Progenitor cell of endocrine pancreas (in vitro differentiated cells): ENCODE results near the gene S1PR3. TPM values are rescaled to one million over a fixed set of nuclear protein-coding genes. Genes with fewer than 3 reads are reported as not detected.

Source experiments
- DNase-seq: peaks from one replicate; pipeline ENCODE4 v3.0.0; 2021; ENCODE audit warnings: low spot score; ENCODE audit not compliant: unreplicated experiment
- H3K27ac Mint-ChIP-seq: 2 replicates; pipeline ENCODE4 v1.8.0; 2021; ENCODE audit warnings: mild to moderate bottlenecking, moderate library complexity, mixed read lengths
- H3K27me3 Mint-ChIP-seq: 2 replicates; pipeline ENCODE4 v1.8.0; 2021; ENCODE audit warnings: mixed read lengths
- H3K36me3 Mint-ChIP-seq: 2 replicates; pipeline ENCODE4 v1.8.0; 2022; ENCODE audit warnings: mixed read lengths; ENCODE audit not compliant: insufficient read depth
- H3K4me1 Mint-ChIP-seq: 2 replicates; pipeline ENCODE4 v1.8.0; 2021; ENCODE audit warnings: low read depth, mixed read lengths
- H3K4me3 Mint-ChIP-seq: 2 replicates; pipeline ENCODE4 v1.8.0; 2021; ENCODE audit warnings: low read depth, mild to moderate bottlenecking, moderate library complexity, mixed read lengths
- H3K9me3 Mint-ChIP-seq: 2 replicates; pipeline ENCODE4 v1.8.0; 2021; ENCODE audit warnings: low read depth, mixed read lengths
- CTCF ChIP-seq: fragments of 200-600 bp; sonication (generic); IDR thresholded peaks from one replicate; pipeline ENCODE4 v1.5.0; 2021; ENCODE audit warnings: antibody characterized with exemption, mild to moderate bottlenecking; ENCODE audit not compliant: unreplicated experiment
- total RNA-seq: library from RNA; stranded (reverse); gene quantifications from 2 replicates; pipeline ENCODE4 v1.2.1, GENCODE V29; 2021

The S1PR3 gene
- total RNA-seq, 1 donor from 2014 or later = 1.6 TPM

DNA sequence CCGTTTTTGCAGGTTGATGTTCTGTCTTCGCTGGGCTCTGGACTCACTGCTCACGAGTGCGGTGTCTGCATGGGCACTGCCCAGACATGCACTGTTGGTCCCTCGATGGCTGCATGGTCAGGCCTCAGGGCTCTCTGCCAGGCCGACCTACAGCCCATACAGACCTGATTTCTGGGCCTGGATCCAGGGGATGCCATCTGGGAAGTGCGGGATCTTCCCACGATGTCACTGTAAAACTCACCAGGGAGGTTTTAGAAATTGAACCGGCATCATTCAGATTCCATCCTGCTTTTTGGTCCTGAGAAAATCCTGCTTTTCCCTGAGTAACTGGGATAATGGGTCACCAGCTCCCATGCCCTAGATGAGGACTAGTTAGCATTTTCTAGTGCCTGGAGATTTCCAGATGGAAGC is 9.1 kb downstream of the S1PR3 start:
- Mint-ChIP-seq H3K4me3 (no peak overlapping the region), H3K4me1 (peaks cover 2% of the 10 kb centered on the region), H3K27me3 (peaks cover 17% of the 10 kb centered on the region), H3K36me3 (no peaks in the 10 kb centered on the region), H3K9me3 (no peaks in the 10 kb centered on the region), H3K27ac (no peak overlapping the region)
- TF ChIP-seq CTCF = no peak
- DNase-seq = no peak

DNA sequence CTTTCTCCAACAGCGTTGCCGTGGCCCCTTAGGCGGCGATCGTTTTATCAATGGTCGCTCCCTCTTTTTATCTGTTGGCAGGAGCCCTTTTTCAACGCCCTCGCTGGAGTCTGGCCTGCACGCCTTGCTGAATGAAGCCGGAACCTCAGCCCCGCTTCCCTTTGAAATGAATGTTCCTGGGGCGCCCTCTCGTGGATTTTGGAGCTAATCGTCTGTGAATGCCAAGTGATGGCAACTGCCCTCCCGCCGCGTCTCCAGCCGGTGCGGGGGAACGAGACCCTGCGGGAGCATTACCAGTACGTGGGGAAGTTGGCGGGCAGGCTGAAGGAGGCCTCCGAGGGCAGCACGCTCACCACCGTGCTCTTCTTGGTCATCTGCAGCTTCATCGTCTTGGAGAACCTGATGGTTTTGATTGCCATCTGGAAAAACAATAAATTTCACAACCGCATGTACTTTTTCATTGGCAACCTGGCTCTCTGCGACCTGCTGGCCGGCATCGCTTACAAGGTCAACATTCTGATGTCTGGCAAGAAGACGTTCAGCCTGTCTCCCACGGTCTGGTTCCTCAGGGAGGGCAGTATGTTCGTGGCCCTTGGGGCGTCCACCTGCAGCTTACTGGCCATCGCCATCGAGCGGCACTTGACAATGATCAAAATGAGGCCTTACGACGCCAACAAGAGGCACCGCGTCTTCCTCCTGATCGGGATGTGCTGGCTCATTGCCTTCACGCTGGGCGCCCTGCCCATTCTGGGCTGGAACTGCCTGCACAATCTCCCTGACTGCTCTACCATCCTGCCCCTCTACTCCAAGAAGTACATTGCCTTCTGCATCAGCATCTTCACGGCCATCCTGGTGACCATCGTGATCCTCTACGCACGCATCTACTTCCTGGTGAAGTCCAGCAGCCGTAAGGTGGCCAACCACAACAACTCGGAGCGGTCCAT is 10.0 kb downstream of the S1PR3 start:
- Mint-ChIP-seq H3K27ac (no peak overlapping the region), H3K9me3 (no peaks in the 10 kb centered on the region), H3K27me3 (peaks cover 20% of the 10 kb centered on the region), H3K4me3 (no peak overlapping the region), H3K36me3 (no peaks in the 10 kb centered on the region), H3K4me1 (peaks cover 2% of the 10 kb centered on the region)
- peak; percentile 78 for DNase-seq
- TF ChIP-seq CTCF = peak; percentile 86

DNA sequence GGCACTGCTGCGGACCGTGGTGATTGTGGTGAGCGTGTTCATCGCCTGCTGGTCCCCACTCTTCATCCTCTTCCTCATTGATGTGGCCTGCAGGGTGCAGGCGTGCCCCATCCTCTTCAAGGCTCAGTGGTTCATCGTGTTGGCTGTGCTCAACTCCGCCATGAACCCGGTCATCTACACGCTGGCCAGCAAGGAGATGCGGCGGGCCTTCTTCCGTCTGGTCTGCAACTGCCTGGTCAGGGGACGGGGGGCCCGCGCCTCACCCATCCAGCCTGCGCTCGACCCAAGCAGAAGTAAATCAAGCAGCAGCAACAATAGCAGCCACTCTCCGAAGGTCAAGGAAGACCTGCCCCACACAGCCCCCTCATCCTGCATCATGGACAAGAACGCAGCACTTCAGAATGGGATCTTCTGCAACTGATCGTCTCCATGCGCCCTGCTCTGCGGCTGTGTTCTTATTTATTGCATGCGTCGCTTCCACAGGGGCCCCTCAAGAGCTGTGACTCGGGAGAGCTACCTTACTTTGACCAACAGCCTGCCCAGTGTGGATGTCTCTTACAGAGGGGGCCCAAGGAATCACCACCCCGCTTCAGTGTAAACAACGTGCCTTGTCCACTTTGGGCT is 10.8 kb downstream of the S1PR3 start:
- Mint-ChIP-seq H3K27ac (no peak overlapping the region), H3K4me3 (no peak overlapping the region), H3K4me1 (peaks cover 2% of the 10 kb centered on the region), H3K27me3 (peaks cover 20% of the 10 kb centered on the region), H3K9me3 (no peaks in the 10 kb centered on the region), H3K36me3 (no peaks in the 10 kb centered on the region)
- no peak for TF ChIP-seq CTCF
- no peak for DNase-seq

GRCh38 chr9:89002987-89003386 is 11.7 kb downstream of the S1PR3 start:
- DNase-seq = no peak
- Mint-ChIP-seq H3K27ac (no peak overlapping the region), H3K4me1 (peaks cover 2% of the 10 kb centered on the region), H3K27me3 (peaks cover 20% of the 10 kb centered on the region), H3K36me3 (no peaks in the 10 kb centered on the region), H3K9me3 (no peaks in the 10 kb centered on the region), H3K4me3 (no peak overlapping the region)
- no peak for TF ChIP-seq CTCF

GRCh38 chr9:89005323-89005722 is 14.1 kb downstream of the S1PR3 start:
- no peak for TF ChIP-seq CTCF
- Mint-ChIP-seq H3K27ac (no peak overlapping the region), H3K4me1 (peaks cover 2% of the 10 kb centered on the region), H3K36me3 (no peaks in the 10 kb centered on the region), H3K4me3 (no peak overlapping the region), H3K27me3 (peaks cover 17% of the 10 kb centered on the region), H3K9me3 (no peaks in the 10 kb centered on the region)
- DNase-seq = no peak
